Muscle layer of colon (tissue), 2 donors: ENCODE measurements around the gene FAR2.
"Not testable (repeated sequence)": the region's sequence is repeated elsewhere in the genome, so short reads cannot be mapped to it uniquely, and the experiment has no call there.

ENCODE experiments used
- H3K27ac ChIP-seq: one replicate; pipeline ENCODE4 v1.7.0; 2013; ENCODE audit warnings: low read depth, mild to moderate bottlenecking, low read length, moderate library complexity
- H3K27me3 ChIP-seq, 2 donors: one replicate each; pipeline ENCODE4 v1.7.0; 2013; ENCODE audit warnings: low read length in 2 of 2, mild to moderate bottlenecking in 2 of 2; ENCODE audit not compliant: insufficient read depth in 2 of 2, control insufficient read depth in 1 of 2
- H3K36me3 ChIP-seq: one replicate; pipeline ENCODE4 v1.7.0; 2013; ENCODE audit warnings: mild to moderate bottlenecking, low read length; ENCODE audit not compliant: insufficient read depth
- H3K4me1 ChIP-seq: one replicate; pipeline ENCODE4 v1.7.0; 2013; ENCODE audit warnings: mild to moderate bottlenecking, low read length; ENCODE audit not compliant: insufficient read depth
- H3K4me3 ChIP-seq, 2 donors: one replicate each; pipeline ENCODE4 v1.7.0; 2013; ENCODE audit warnings: low read length in 2 of 2, low read depth in 1 of 2, mild to moderate bottlenecking in 1 of 2, moderate library complexity in 1 of 2
- H3K9ac ChIP-seq: one replicate; pipeline ENCODE4 v1.7.0; 2013; ENCODE audit warnings: low read length
- H3K9me3 ChIP-seq: one replicate; pipeline ENCODE4 v1.7.0; 2013; ENCODE audit warnings: mild to moderate bottlenecking, low read length
- donor health status: abdominal sarcoma.
- donor health status: Adenocarcinoma of cecum.

Gene FAR2

DNA sequence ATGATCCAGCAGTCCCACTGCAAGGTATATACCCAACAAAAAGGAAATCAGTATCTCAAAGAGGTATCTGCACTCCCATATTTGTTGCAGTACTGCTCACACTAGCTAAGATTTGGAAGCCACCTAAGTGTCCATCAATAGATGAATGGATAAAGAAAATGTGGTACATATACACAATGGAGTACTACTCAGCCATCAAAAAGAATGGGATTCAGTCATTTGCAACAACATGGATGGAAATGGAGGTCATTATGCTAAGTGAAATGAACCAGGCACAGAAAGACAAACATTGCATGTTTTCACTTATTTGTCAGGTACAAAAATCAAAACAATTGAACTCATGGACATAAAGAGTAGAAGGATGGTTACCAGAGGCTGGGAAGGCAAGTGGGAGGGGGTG lies 141.4 kb downstream of the FAR2 start:
- not testable (repeated sequence) for H3K36me3 ChIP-seq, H3K4me3 ChIP-seq, H3K9me3 ChIP-seq, H3K4me1 ChIP-seq, H3K27ac ChIP-seq, H3K9ac ChIP-seq, H3K27me3 ChIP-seq

DNA sequence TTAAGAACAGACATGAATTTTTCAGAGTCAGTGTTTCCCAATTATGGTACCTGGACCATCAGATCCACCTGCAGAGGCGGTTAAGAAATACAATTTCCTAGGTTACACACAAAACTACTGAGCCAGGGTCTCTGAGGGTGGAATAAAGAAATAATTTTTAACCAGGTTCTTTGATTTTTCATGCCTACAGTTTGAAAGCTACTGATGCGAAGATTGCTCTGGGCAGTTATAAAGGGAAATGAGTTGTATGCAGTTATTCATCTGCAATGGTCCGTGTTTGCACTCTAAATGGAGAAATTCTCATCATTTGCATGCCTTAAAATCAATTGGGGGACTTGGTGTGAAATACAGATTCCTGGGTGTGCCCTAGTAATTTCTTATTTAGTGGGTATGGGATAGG lies 142.1 kb downstream of the FAR2 start:
- Histone ChIP-seq H3K4me3 (no peak overlapping the region), H3K36me3 (no peaks in the 10 kb centered on the region), H3K9me3 (peaks cover 3% of the 10 kb centered on the region), H3K9ac (no peak overlapping the region), H3K4me1 (no peaks in the 10 kb centered on the region), H3K27ac (no peak overlapping the region), H3K27me3 (no peaks in the 10 kb centered on the region)

- Histone ChIP-seq H3K9me3 (no peaks in the 10 kb centered on the region), H3K4me1 (no peaks in the 10 kb centered on the region), H3K27me3 (no peaks in the 10 kb centered on the region), H3K27ac (no peak overlapping the region), H3K36me3 (no peaks in the 10 kb centered on the region), H3K4me3 (no peak overlapping the region), H3K9ac (no peak overlapping the region)
Measured at GRCh38 chr12:29299633-29300032, 150.6 kb downstream of the FAR2 start.

GRCh38 chr12:29301114-29301513 lies 152.0 kb downstream of the FAR2 start:
- no peaks in the 10 kb centered on the region for H3K9me3 ChIP-seq
- no peak overlapping the region for H3K9ac ChIP-seq
- H3K4me1 ChIP-seq, result no peaks in the 10 kb centered on the region
- no peaks in the 10 kb centered on the region for H3K36me3 ChIP-seq
- H3K4me3 ChIP-seq, result no peak overlapping the region
- H3K27me3 ChIP-seq, result no peaks in the 10 kb centered on the region
- no peak overlapping the region for H3K27ac ChIP-seq

- Histone ChIP-seq H3K27me3 (no peaks in the 10 kb centered on the region), H3K36me3 (no peaks in the 10 kb centered on the region), H3K27ac (no peak overlapping the region), H3K9me3 (no peaks in the 10 kb centered on the region), H3K4me3 (no peak overlapping the region), H3K4me1 (no peaks in the 10 kb centered on the region), H3K9ac (no peak overlapping the region)
Measured at GRCh38 chr12:29304388-29304787, 155.3 kb downstream of the FAR2 start.

- H3K36me3 ChIP-seq, result no peaks in the 10 kb centered on the region
Measured at GRCh38 chr12:29306266-29306665, 157.2 kb downstream of the FAR2 start.

DNA sequence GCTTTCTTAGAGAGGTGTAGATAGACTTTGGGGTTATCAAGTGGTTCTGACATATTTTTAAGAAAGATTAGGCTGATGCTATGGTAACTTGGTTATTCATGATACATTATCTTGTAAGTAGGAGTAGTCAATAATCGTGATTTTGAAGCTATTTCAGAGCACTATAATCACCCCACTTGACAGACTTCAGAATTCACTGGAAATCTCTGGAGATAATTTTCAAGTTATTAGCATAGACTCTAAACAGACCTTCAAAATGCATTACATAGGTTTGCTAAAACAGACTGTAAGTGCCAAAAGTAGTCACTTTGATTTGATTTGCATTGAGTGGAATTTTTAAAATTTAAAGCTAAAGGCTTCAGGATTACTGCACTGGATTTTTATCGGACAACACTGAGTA lies 157.6 kb downstream of the FAR2 start:
- Histone ChIP-seq H3K9ac (no peak overlapping the region), H3K36me3 (no peaks in the 10 kb centered on the region), H3K4me1 (no peaks in the 10 kb centered on the region), H3K27ac (no peak overlapping the region), H3K27me3 (no peaks in the 10 kb centered on the region), H3K4me3 (no peak overlapping the region), H3K9me3 (no peaks in the 10 kb centered on the region)

More at GRCh38 chr12:29306266-29306665, 157.2 kb downstream of the FAR2 start:
- Histone ChIP-seq H3K27ac (no peak overlapping the region), H3K9ac (no peak overlapping the region), H3K9me3 (no peaks in the 10 kb centered on the region), H3K4me1 (no peaks in the 10 kb centered on the region), H3K4me3 (no peak overlapping the region), H3K27me3 (no peaks in the 10 kb centered on the region)

DNA sequence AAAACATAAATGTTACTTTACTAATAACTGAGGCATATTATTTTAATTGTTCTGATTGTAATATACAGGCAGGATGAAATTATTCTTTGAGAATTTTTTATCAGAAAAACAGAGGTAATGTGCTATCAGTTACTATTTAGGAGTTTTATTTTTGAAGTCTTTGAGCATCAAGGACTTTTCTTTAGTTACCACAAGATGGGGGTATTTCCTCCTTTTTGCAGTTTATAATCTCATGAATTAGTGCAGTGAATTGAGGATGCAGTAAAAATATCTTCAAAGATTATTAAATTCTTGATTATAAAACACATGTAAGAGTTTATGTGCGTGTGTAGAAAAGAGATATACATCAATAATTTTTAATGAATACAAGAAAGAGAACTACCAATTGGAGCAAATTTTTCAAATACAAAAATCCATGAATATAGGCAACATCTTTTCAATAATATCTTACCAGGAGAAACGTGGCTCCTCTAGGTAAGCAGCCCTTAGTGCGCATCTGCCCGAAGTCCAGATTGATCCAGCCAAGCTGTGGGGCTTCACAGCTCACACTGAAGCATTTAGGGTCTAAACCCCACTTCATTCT lies 160.3 kb downstream of the FAR2 start:
- H3K27me3 ChIP-seq, result no peaks in the 10 kb centered on the region
- H3K4me3 ChIP-seq, result no peak overlapping the region
- no peak overlapping the region for H3K9ac ChIP-seq
- no peaks in the 10 kb centered on the region for H3K9me3 ChIP-seq
- no peak overlapping the region for H3K27ac ChIP-seq
- H3K4me1 ChIP-seq, result no peaks in the 10 kb centered on the region
- no peaks in the 10 kb centered on the region for H3K36me3 ChIP-seq

- no peak overlapping the region for H3K9ac ChIP-seq
- no peaks in the 10 kb centered on the region for H3K9me3 ChIP-seq
- no peak overlapping the region for H3K4me3 ChIP-seq
- H3K4me1 ChIP-seq, result no peaks in the 10 kb centered on the region
- no peaks in the 10 kb centered on the region for H3K27me3 ChIP-seq
- no peak overlapping the region for H3K27ac ChIP-seq
- no peaks in the 10 kb centered on the region for H3K36me3 ChIP-seq
Measured at GRCh38 chr12:29310899-29311298, 161.8 kb downstream of the FAR2 start.

DNA sequence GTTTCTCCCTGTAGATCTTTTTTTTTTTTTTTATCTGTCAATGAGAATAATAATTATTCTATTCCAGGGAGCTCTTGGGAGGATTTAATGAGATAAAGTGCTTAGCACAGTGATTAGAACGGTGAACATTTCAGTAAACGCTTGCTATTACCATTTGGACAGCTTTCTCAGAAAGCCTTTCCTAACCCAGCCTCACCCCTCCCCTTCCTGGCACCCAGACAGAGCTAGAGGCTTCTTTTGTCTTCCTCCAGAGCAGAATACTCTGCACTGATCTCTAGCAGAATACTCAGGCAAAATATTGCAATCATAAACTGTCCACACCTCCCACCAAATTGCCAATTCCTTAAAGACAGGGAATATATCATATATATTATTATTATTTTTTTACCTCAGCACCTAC lies 165.3 kb downstream of the FAR2 start:
- no peak overlapping the region for H3K4me3 ChIP-seq

GRCh38 chr12:29316752-29317151 lies 167.7 kb downstream of the FAR2 start:
- no peaks in the 10 kb centered on the region for H3K36me3 ChIP-seq
- no peak overlapping the region for H3K9ac ChIP-seq
- H3K4me1 ChIP-seq, result no peaks in the 10 kb centered on the region
- H3K9me3 ChIP-seq, result no peaks in the 10 kb centered on the region
- no peak overlapping the region for H3K27ac ChIP-seq
- H3K4me3 ChIP-seq, result no peak overlapping the region
- no peaks in the 10 kb centered on the region for H3K27me3 ChIP-seq

More for the DNA sequence above, 165.3 kb downstream of the FAR2 start:
- Histone ChIP-seq H3K36me3 (no peaks in the 10 kb centered on the region), H3K27ac (no peak overlapping the region), H3K9me3 (no peaks in the 10 kb centered on the region), H3K27me3 (no peaks in the 10 kb centered on the region), H3K9ac (no peak overlapping the region), H3K4me1 (no peaks in the 10 kb centered on the region)

DNA sequence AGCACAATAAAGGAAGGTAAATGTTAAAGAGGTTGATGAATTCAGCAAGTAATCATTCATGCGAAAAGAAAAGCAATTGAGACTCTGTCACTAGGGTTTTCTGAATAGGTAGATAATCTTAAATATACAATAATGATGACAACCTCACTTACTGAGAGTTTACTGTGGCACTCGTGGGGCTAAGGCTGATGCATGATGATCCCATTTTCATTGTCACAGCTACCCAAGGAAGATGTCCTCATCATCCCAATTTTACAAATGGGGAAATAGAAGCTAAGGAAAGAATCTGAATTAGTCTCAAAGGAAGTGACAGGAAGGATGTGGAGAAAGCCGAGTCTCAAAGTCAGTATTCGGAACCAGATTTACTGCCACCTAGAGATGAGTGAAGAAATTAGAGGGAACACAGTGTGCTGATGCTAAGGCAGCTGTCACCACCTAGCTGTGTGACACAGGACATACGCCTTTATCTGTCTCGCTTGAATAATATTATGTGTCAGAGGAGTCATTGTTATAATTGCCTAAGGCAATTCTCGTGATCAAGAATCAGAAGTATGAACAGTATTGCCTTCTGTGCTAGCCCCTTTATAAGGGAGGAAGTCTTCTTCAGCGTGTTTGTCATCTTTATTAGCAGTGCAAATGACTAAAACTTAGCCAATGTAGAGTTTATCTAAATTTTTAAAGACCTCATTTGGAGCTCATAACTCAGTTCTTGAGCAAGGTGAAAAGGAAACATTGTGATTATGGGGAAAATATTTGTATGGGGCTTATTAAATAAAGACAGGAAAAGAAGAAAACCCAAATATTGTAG lies 168.7 kb downstream of the FAR2 start:
- no peaks in the 10 kb centered on the region for H3K4me1 ChIP-seq
- H3K36me3 ChIP-seq, result peaks cover 6% of the 10 kb centered on the region
- H3K4me3 ChIP-seq, result no peak overlapping the region
- no peaks in the 10 kb centered on the region for H3K27me3 ChIP-seq
- H3K27ac ChIP-seq, result no peak overlapping the region
- H3K9me3 ChIP-seq, result no peaks in the 10 kb centered on the region
- no peak overlapping the region for H3K9ac ChIP-seq
